Measurements from ENCODE around the gene TSHZ2. TPM values are rescaled to one million over a fixed set of nuclear protein-coding genes. Genes with fewer than 3 reads are reported as not detected.

Gene TSHZ2
- total RNA-seq, 1 donor from 2014 or later: 22.9 TPM

- Mint-ChIP-seq H3K9me3 (ENCODE audit: low read depth) (no peaks in the 10 kb centered on the region), H3K4me3 (ENCODE audit: low read depth) (no peak overlapping the region), H3K36me3 (ENCODE audit: insufficient read depth) (peaks cover 2% of the 10 kb centered on the region), H3K27ac (no peak overlapping the region), H3K4me1 (ENCODE audit: low read depth) (peaks cover 16% of the 10 kb centered on the region), H3K27me3 (no peaks in the 10 kb centered on the region)
- DNase-seq (ENCODE audit: low spot score, unreplicated experiment): no peak
- TF ChIP-seq CTCF (IDR thresholded peaks at IDR 0.05; ENCODE audit: unreplicated experiment): no peak
Measured at GRCh38 chr20:53260591-53260990, 288.4 kb downstream of the TSHZ2 start.

- no peak for TF ChIP-seq CTCF (IDR thresholded peaks at IDR 0.05; ENCODE audit: unreplicated experiment)
- Mint-ChIP-seq H3K27me3 (no peaks in the 10 kb centered on the region), H3K4me1 (ENCODE audit: low read depth) (peaks cover 16% of the 10 kb centered on the region), H3K4me3 (ENCODE audit: low read depth) (no peak overlapping the region), H3K27ac (no peak overlapping the region), H3K36me3 (ENCODE audit: insufficient read depth) (no peaks in the 10 kb centered on the region), H3K9me3 (ENCODE audit: low read depth) (no peaks in the 10 kb centered on the region)
- DNase-seq (ENCODE audit: low spot score, unreplicated experiment): no peak
Measured at GRCh38 chr20:53262365-53262764, 290.2 kb downstream of the TSHZ2 start.

GRCh38 chr20:53263554-53264438 lies 291.6 kb downstream of the TSHZ2 start:
- no peaks in the 10 kb centered on the region for H3K36me3 Mint-ChIP-seq (ENCODE audit: insufficient read depth)
- peaks cover 15% of the 10 kb centered on the region for H3K4me1 Mint-ChIP-seq (ENCODE audit: low read depth)
- no peaks in the 10 kb centered on the region for H3K9me3 Mint-ChIP-seq (ENCODE audit: low read depth)
- DNase-seq (ENCODE audit: low spot score, unreplicated experiment): no peak
- no peak overlapping the region for H3K27ac Mint-ChIP-seq
- H3K27me3 Mint-ChIP-seq: no peaks in the 10 kb centered on the region
- no peak for TF ChIP-seq CTCF (IDR thresholded peaks at IDR 0.05; ENCODE audit: unreplicated experiment)
- no peak overlapping the region for H3K4me3 Mint-ChIP-seq (ENCODE audit: low read depth)

GRCh38 chr20:53264604-53265003 lies 292.4 kb downstream of the TSHZ2 start:
- H3K27me3 Mint-ChIP-seq: no peaks in the 10 kb centered on the region
- no peak overlapping the region for H3K4me3 Mint-ChIP-seq (ENCODE audit: low read depth)
- no peaks in the 10 kb centered on the region for H3K9me3 Mint-ChIP-seq (ENCODE audit: low read depth)
- no peak overlapping the region for H3K27ac Mint-ChIP-seq
- no peak for TF ChIP-seq CTCF (IDR thresholded peaks at IDR 0.05; ENCODE audit: unreplicated experiment)
- no peak for DNase-seq (ENCODE audit: low spot score, unreplicated experiment)
- H3K36me3 Mint-ChIP-seq (ENCODE audit: insufficient read depth): no peaks in the 10 kb centered on the region
- H3K4me1 Mint-ChIP-seq (ENCODE audit: low read depth): peaks cover 13% of the 10 kb centered on the region

- peaks cover 13% of the 10 kb centered on the region for H3K4me1 Mint-ChIP-seq (ENCODE audit: low read depth)
- H3K27ac Mint-ChIP-seq: no peak overlapping the region
- H3K36me3 Mint-ChIP-seq (ENCODE audit: insufficient read depth): no peaks in the 10 kb centered on the region
- H3K9me3 Mint-ChIP-seq (ENCODE audit: low read depth): no peaks in the 10 kb centered on the region
- DNase-seq (ENCODE audit: low spot score, unreplicated experiment): no peak
- no peaks in the 10 kb centered on the region for H3K27me3 Mint-ChIP-seq
- no peak for TF ChIP-seq CTCF (IDR thresholded peaks at IDR 0.05; ENCODE audit: unreplicated experiment)
- H3K4me3 Mint-ChIP-seq (ENCODE audit: low read depth): no peak overlapping the region
Measured at GRCh38 chr20:53265304-53265875, 293.2 kb downstream of the TSHZ2 start.

Measured in progenitor cell of endocrine pancreas (in vitro differentiated cells).